ENCODE results near the gene FAM219A.

FAM219A gene

GRCh38 chr9:34464571-34464970, 6.2 kb upstream of the FAM219A start:
- no peak overlapping the region for H3K4me3 ChIP-seq (ENCODE audit: low read depth, low read length)
- no peak for TF ChIP-seq CTCF (IDR thresholded peaks at IDR 0.05; ENCODE audit: borderline replicate concordance, insufficient read depth, low read depth, low read length)

- H3K4me3 ChIP-seq (ENCODE audit: low read depth, low read length) = no peak overlapping the region
- no peak for TF ChIP-seq CTCF (IDR thresholded peaks at IDR 0.05; ENCODE audit: borderline replicate concordance, insufficient read depth, low read depth, low read length)
Measured at GRCh38 chr9:34463901-34464232, 5.5 kb upstream of the FAM219A start.

DNA sequence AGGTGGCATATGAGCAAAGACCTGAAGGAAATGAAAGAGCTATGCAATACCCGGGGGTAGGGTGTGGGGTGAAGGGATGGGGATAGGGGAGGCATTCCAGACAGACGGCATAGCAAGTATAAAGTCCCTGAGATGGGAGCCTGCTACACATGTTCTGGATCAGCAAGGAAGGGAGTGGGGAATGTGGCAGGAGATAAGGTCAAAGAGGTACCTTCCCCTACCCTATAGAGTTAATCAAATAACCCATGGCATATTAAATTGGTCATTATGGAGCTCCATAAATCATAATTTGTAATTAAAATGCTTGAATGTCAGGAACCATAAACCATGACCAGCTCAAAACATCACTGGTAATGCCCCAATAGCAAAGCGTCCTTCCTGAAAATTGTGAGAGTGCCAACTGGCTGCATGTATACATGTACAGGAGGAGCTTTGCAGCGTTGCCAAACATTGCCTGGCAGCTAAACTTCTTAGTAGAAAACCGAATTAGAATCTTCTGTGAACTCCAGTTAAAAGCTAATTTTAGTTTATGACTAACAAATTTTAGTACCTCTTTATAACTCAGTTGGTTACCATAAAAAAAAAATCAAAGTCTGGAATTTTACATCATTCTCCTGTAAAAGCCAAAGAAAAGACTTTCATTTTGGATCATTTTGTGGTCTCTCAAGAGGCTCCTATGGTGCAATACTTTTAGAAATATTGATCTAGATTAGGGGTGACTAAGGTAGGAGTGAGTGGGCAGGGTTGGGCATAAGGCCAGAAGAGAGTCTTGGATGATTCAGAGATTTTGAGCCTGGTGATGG, 4.9 kb upstream of the FAM219A start:
- no peak overlapping the region for H3K4me3 ChIP-seq (ENCODE audit: low read depth, low read length)
- no peak for TF ChIP-seq CTCF (IDR thresholded peaks at IDR 0.05; ENCODE audit: borderline replicate concordance, insufficient read depth, low read depth, low read length)

GRCh38 chr9:34459941-34460340, 1.6 kb upstream of the FAM219A start:
- no peak for TF ChIP-seq CTCF (IDR thresholded peaks at IDR 0.05; ENCODE audit: borderline replicate concordance, insufficient read depth, low read depth, low read length)
- no peak overlapping the region for H3K4me3 ChIP-seq (ENCODE audit: low read depth, low read length)

DNA sequence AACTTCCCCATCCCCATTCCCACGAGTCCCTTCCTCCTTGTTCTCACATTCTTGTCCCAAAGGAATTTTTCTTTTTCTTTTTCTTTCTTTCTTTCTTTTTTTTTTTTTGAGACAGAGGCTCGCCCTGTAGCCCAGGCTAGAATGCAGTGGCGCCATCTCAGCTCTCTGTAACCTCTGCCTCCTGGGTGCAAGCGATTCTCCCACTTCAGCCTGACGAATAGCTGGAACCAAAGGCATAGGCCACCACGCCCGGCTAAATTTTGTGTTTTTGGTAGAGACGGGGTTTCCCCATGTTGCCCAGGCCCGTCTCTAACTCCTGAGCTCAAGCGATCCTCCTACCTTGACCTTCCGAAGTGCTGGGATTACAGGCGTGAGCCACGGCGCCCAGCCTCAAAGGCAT, 986 bp upstream of the FAM219A start:
- no peak overlapping the region for H3K4me3 ChIP-seq (ENCODE audit: low read depth, low read length)

GRCh38 chr9:34458959-34459340, 580 bp upstream of the FAM219A start:
- TF ChIP-seq CTCF (IDR thresholded peaks at IDR 0.05; ENCODE audit: borderline replicate concordance, insufficient read depth, low read depth, low read length) = no peak
- H3K4me3 ChIP-seq (ENCODE audit: low read depth, low read length) = no peak overlapping the region

More for the DNA sequence above, 986 bp upstream of the FAM219A start:
- TF ChIP-seq CTCF (IDR thresholded peaks at IDR 0.05; ENCODE audit: borderline replicate concordance, insufficient read depth, low read depth, low read length) = no peak

DNA sequence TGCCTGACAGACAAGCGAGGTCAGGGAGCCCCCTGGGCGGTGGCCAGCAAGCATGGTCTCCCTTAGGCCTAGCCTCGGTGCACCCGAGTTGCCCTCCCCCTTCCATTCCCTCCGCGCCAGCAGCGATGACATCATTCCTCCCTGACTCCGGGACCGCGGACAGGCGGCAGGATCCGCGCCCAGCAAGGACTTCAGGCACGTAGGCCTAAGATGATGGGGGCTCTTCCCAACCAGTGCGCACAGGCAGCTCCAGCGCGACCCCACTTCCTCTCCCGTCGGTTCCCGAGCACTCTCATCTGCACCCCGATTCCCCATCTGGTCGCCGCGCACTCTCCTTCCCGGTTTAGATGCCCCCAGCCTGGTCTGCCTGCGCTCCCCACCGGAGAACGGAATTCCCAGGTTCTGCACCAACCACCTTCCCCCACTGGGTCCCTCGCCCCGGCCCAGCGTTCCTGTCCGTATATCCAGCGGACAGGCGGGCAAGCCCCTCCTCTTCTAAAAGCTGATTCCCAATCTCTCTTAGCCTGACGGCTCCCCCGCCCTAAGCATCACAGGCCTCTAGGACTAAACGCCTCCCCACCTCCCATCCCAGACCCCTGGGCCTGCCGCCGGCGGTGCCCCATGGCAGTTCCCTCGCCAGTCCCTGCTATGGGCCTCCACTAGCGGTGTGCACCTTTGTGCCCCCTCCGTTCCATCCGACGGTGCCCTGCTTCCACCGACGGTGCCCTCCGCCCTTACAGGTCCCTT, 931 bp downstream of the FAM219A start:
- peak overlapping the region; percentile 33 for H3K4me3 ChIP-seq (ENCODE audit: low read depth, low read length)
- TF ChIP-seq CTCF (IDR thresholded peaks at IDR 0.05; ENCODE audit: borderline replicate concordance, insufficient read depth, low read depth, low read length) = no peak

All from GM12875 (cell line).